Adrenal gland (tissue), 12 donors: ENCODE measurements around the gene ABRACL. TPM values are rescaled to one million over a fixed set of nuclear protein-coding genes. Genes with fewer than 3 reads are reported as not detected.
A peak's percentile ranks its signal among the peaks of the same experiment; 100 is the strongest.

ENCODE experiments used
- DNase-seq, 7 donors: peaks; one replicate each; pipeline ENCODE4 v3.0.0-alpha.2; 2019 to 2020
- H3K27ac ChIP-seq, 5 donors: fragments of 200-600 bp; sonication (generic) in 4 of 5; 1 replicate in 3 of 5; 2 replicates in 2 of 5; pipeline versions ENCODE4 v1.5.1 to v1.8.0; 2016 to 2020; ENCODE audit warnings: mild to moderate bottlenecking in 1 of 5
- H3K27me3 ChIP-seq: fragments of 200-600 bp; 2 replicates; pipeline ENCODE4 v1.8.0; 2021
- H3K36me3 ChIP-seq, 2 donors: fragments of 200-600 bp; replicated peaks in 1 of 2; 1 replicate in 1 of 2; 2 replicates in 1 of 2; pipeline versions ENCODE4 v1.5.1 to v1.8.0; 2018 to 2022
- H3K4me1 ChIP-seq, 2 donors: fragments of 200-600 bp; replicated peaks in 1 of 2; 1 replicate in 1 of 2; 2 replicates in 1 of 2; pipeline versions ENCODE4 v1.5.1 to v1.8.0; 2018 to 2021
- H3K4me3 ChIP-seq, 4 donors: fragments of 200-600 bp; sonication (generic) in 3 of 4; one replicate each; pipeline ENCODE4 v1.5.1; 2016 to 2018
- H3K9me3 ChIP-seq, 3 donors: fragments of 200-600 bp; sonication (generic) in 1 of 3; replicated peaks in 1 of 3; 1 replicate in 2 of 3; 2 replicates in 1 of 3; pipeline versions ENCODE4 v1.5.1 to v1.8.0; 2016 to 2021
- CTCF ChIP-seq, 6 experiments: fragments of 450-650 bp in 4 of 6; fragments of 200-600 bp in 2 of 6; sonication (generic) in 1 of 6; IDR thresholded peaks; 1 replicate in 5 of 6; 2 replicates in 1 of 6; pipeline versions ENCODE4 v1.5.1 to v1.8.0; 2016 to 2021; ENCODE audit warnings: antibody characterized with exemption in 6 of 6, mild to moderate bottlenecking in 2 of 6, moderate library complexity in 1 of 6
- POLR2A ChIP-seq, 2 donors: fragments of 450-650 bp; IDR thresholded peaks; one replicate each; pipeline ENCODE4 v1.6.1; 2017; ENCODE audit warnings: antibody characterized with exemption in 2 of 2, mild to moderate bottlenecking in 2 of 2, moderate library complexity in 1 of 2
- WGBS, 4 donors: extraction: QIAGEN DNeasy Blood & Tissue Kit in 2 of 4; methylation state at CpG; one replicate each; pipeline versions ENCODE4 v1.1.5 to v1.1.7; 2013 to 2017; 5-methylcytosine and 5-hydroxymethylcytosine counted together
- intact Hi-C, 2 donors: fragments of 100-400 bp; cut with DNase I; formaldehyde crosslinking; loops; one replicate each; pipeline versions ENCODE4 v1.14.1 to v1.15.0; 2022 to 2023
- polyA plus RNA-seq, 3 donors: library from polyadenylated mRNA; stranded (reverse); fragments of 200-250 nt in 2 of 3; fragments of 350-450 nt in 1 of 3; fragmentation: Illumina TruSeq in 1 of 3; extraction: RNeasy Lipid Tissue Mini Kit (QIAGEN cat#74804) in 1 of 3; gene quantifications; one replicate each; pipeline ENCODE4 v1.2.3, GENCODE V29; 2013 to 2014
- total RNA-seq, 9 donors: library from RNA; depleted of rRNA in 4 of 9; stranded (reverse); fragments of >200 nt in 4 of 9; fragments of 120-200 nt in 1 of 9; fragmentation: NEBNext Ultra II Directional in 1 of 9; extraction: Animal tissue kit (Norgen Biotek cat#: 25700) in 1 of 9; gene quantifications; one replicate each; pipeline versions ENCODE4 v1.1.0 to v1.2.4, GENCODE V29; 2013 to 2023
- donor health status: healthy with polysubstance abuse.
- donor health status: Bipolar disorder and iron deficiency.
- donor health status: DM: yes; HTN: yes; CAD: no.
- donor health status: DM: no; HTN: no; CAD: no.
- donor health status: DM: no; HTN: no; CAD: no.
- donor health status: DM: yes; HTN: yes; CAD: no.

Gene ABRACL
- total and polyA plus RNA-seq, 12 donors, result 4.8 to 14.7 (median 9.3) TPM

- WGBS, 4 donors, result 48 to 67% (median 60%) methylated on average over 2 of the region's 2 CpGs
- H3K36me3 ChIP-seq, result no peaks in the 10 kb centered on the region
These were observed 47.1 kb upstream of the ABRACL start for GRCh38 chr6:138981416-138981815.

GRCh38 chr6:138986578-138986977, 42.0 kb upstream of the ABRACL start:
- TF ChIP-seq POLR2A (IDR thresholded peaks at IDR 0.05), result no peak
- no peak for TF ChIP-seq CTCF (IDR thresholded peaks at IDR 0.05)
- no peak for DNase-seq
- no peaks in the 10 kb centered on the region for H3K9me3 ChIP-seq
- peak overlapping the region in 2 of 4 donors; percentile 77 to 100 for H3K4me3 ChIP-seq
- intact Hi-C loops, result loop anchor here in 1 of 2 donors (5.0 kb wide), 1 partner anchor 174 kb away; no protein-coding TSS in a partner anchor
- H3K27me3 ChIP-seq, result no peaks in the 10 kb centered on the region
- H3K27ac ChIP-seq, result no peak overlapping the region
- WGBS, 4 donors, result 6 to 11% (median 8%) methylated on average over 3 of the region's 3 CpGs
- no peaks in the 10 kb centered on the region for H3K36me3 ChIP-seq
- H3K4me1 ChIP-seq, result peaks cover 14 to 49% of the 10 kb centered on the region in 2 donors

More at GRCh38 chr6:138981416-138981815, 47.1 kb upstream of the ABRACL start:
- DNase-seq, result no peak
- H3K27ac ChIP-seq, result no peak overlapping the region
- H3K4me1 ChIP-seq, result peaks cover 8 to 50% of the 10 kb centered on the region in 2 donors
- TF ChIP-seq CTCF (IDR thresholded peaks at IDR 0.05) (no peak), POLR2A (IDR thresholded peaks at IDR 0.05) (no peak)
- no peaks in the 10 kb centered on the region for H3K9me3 ChIP-seq
- H3K27me3 ChIP-seq, result no peaks in the 10 kb centered on the region
- intact Hi-C loops, result no loop called here
- no peak overlapping the region for H3K4me3 ChIP-seq

GRCh38 chr6:138987080-138987642, 41.4 kb upstream of the ABRACL start:
- no peaks in the 10 kb centered on the region for H3K36me3 ChIP-seq
- H3K4me3 ChIP-seq, result peak overlapping the region; percentile 19 to 100 (median 80)
- H3K9me3 ChIP-seq, result no peaks in the 10 kb centered on the region
- H3K27ac ChIP-seq, result peak overlapping the region in 3 of 5 donors; percentile 82 to 95 (median 85)
- intact Hi-C loops, result loop anchor here in 1 of 2 donors (5.0 kb wide), 1 partner anchor 175 kb away; no protein-coding TSS in a partner anchor
- H3K4me1 ChIP-seq, result peaks cover 14 to 44% of the 10 kb centered on the region in 2 donors
- WGBS, 4 donors, result 0 to 1% (median 0%) methylated on average over 8 to 35 of the region's 35 CpGs
- peak in 2 of 7 donors; percentile 37 to 57 for DNase-seq
- H3K27me3 ChIP-seq, result no peaks in the 10 kb centered on the region
- TF ChIP-seq CTCF (IDR thresholded peaks at IDR 0.05), result no peak
- TF ChIP-seq POLR2A (IDR thresholded peaks at IDR 0.05), result no peak

- Histone ChIP-seq H3K9me3 (no peaks in the 10 kb centered on the region), H3K27ac (peak within 1 kb of the TSS in 4 of 5 donors; percentile 77 to 95 (median 84)), H3K4me3 (peak within 1 kb of the TSS; percentile 19 to 100 (median 80)), H3K4me1 (peaks cover 14 to 37% of the 10 kb centered on the region in 2 donors), H3K27me3 (no peaks in the 10 kb centered on the region), H3K36me3 (no peaks in the 10 kb centered on the region)
- DNase-seq, result peak; percentile 91 to 94 (median 92)
- 0% methylated on average over 15 to 104 of the region's 105 CpGs for WGBS, 4 donors
- intact Hi-C loops, result loop anchor here in 1 of 2 donors (5.0 kb wide), 1 partner anchor 176 kb away; no protein-coding TSS in a partner anchor
- TF ChIP-seq POLR2A (IDR thresholded peaks at IDR 0.05), result peak; percentile 71 to 83
- peak; percentile 78 to 100 (median 96) for TF ChIP-seq CTCF (IDR thresholded peaks at IDR 0.05)
These were observed 40.7 kb upstream of the ABRACL start, which contains the start of gene REPS1 for GRCh38 chr6:138987643-138988468. Gene REPS1 (minus strand): TSS chr6:138988253. CDS start chr6:138987682, 571 bp downstream.
